Measurements from ENCODE around the gene COMP.

COMP gene

DNA sequence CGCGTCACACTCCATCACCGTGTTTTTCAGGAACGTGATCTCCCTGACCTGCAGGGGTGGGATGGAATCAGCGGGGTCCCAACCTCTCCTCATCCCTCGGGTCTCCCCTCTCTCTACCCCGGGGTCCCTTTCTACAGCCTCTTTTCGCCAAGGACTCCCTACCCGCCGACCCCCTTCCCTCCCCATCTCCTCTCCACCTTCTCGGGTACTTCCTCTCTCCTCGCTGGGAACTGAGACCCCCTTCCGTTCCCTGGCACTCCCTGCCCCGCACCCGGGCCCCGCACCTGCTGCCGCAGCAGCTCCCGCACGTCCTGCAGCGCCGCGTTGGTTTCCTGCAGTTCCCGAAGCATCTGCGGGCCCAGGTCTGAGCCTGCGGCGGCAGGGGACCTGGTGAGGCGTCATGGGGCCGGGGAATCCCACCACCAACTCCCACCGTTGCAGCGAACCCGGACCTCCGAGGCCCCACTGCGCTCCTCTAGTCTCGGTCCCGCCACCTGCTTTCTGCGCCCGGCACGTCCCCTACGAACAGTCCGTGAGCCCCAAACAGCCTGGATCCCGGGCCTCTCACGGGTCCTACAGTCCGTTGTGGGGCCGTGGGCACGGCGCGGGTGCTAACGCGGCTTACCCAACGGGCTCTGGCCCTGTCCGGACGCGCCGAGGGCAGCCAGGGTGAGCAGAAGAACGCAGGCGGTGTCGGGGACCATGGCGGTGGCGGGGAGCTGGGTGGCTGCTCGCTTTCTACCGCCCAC is at the start of gene COMP:
TSS of gene COMP (minus strand) at position 740 of the 749 bp plus-strand sequence. CDS start at position 704, 36 bp downstream.
- H3K27me3 ChIP-seq (ENCODE audit: control insufficient read depth, insufficient read depth, low read length): peaks cover 73% of the 10 kb centered on the region
- DNase-seq (ENCODE audit: low read depth, low spot score): no peak
- H3K4me1 ChIP-seq (ENCODE audit: control insufficient read depth, insufficient read depth, low read length): peaks cover 12% of the 10 kb centered on the region
- no peak within 1 kb of the TSS for H3K27ac ChIP-seq (ENCODE audit: low read length)
- no peaks in the 10 kb centered on the region for H3K9me3 ChIP-seq (ENCODE audit: control insufficient read depth, insufficient read depth, low read length)
- peak within 1 kb of the TSS; percentile 18; the same call in 1 of the 2 replicates for H3K4me3 ChIP-seq (ENCODE audit: low read length)
- no CpG with 5 or more reads among the region's 61 CpGs for whole genome bisulfite sequencing (ENCODE audit: insufficient coverage, insufficient read length)
- H3K36me3 ChIP-seq (ENCODE audit: control insufficient read depth, insufficient read depth, low read length): no peaks in the 10 kb centered on the region; the same call in 1 of the 2 replicates

DNA sequence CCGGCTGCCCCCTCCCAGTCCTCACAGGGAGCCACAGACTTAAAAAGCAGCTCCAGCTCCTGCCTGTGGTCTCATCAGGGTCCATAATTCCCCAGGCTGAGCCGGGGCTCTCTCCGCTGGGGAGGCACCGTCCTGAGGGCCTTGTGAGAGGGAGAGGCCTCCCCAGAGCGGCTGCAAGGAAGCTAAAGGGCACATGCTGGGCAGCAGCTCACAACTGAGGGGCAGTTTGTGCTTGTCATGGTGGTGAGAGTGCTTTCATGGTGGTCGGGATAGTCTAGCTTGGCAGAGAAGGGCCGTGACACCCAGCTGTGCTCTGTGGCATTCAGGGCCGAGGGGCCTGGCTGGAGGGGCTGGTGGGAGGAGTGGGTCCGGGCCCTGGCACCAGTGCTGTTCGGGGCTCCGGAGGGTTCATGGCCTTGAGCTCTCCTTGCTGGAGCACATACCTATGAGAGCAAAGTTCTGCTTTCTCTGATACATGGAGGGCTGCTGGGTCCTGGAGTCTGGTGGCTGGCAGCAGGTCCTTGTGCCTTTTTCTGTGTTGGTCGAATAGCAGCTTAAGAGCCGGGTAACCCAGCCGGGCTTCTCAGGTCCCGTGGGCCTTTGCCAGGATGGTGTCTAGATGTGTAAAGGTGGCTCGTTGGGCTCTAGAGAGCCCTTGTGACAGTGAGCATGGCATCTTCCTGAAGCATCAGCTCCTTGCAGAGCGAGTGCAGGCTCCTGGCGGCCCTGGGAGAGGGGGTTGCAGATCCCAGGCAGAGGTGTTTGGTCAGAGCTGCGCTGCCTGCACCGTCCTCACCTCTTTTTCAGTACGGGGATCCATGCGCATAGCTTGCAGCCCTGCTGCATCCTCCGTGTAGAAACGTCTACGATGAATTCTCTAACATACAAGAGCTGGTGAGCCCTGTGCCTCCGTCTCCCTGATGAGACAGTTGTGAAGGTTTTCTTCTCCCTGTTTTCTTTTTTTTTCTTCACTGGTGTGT is 49.5 kb upstream of the COMP start:
- Histone ChIP-seq H3K27me3 (ENCODE audit: control insufficient read depth, insufficient read depth, low read length) (no peaks in the 10 kb centered on the region), H3K4me1 (ENCODE audit: control insufficient read depth, insufficient read depth, low read length) (peaks cover 5% of the 10 kb centered on the region), H3K27ac (ENCODE audit: low read length) (no peak overlapping the region), H3K4me3 (ENCODE audit: low read length) (no peak overlapping the region), H3K36me3 (ENCODE audit: control insufficient read depth, insufficient read depth, low read length) (no peaks in the 10 kb centered on the region), H3K9me3 (ENCODE audit: control insufficient read depth, insufficient read depth, low read length) (no peaks in the 10 kb centered on the region)
- no peak for DNase-seq (ENCODE audit: low read depth, low spot score)
- no CpG with 5 or more reads among the region's 26 CpGs for WGBS (ENCODE audit: insufficient coverage, insufficient read length)

DNA sequence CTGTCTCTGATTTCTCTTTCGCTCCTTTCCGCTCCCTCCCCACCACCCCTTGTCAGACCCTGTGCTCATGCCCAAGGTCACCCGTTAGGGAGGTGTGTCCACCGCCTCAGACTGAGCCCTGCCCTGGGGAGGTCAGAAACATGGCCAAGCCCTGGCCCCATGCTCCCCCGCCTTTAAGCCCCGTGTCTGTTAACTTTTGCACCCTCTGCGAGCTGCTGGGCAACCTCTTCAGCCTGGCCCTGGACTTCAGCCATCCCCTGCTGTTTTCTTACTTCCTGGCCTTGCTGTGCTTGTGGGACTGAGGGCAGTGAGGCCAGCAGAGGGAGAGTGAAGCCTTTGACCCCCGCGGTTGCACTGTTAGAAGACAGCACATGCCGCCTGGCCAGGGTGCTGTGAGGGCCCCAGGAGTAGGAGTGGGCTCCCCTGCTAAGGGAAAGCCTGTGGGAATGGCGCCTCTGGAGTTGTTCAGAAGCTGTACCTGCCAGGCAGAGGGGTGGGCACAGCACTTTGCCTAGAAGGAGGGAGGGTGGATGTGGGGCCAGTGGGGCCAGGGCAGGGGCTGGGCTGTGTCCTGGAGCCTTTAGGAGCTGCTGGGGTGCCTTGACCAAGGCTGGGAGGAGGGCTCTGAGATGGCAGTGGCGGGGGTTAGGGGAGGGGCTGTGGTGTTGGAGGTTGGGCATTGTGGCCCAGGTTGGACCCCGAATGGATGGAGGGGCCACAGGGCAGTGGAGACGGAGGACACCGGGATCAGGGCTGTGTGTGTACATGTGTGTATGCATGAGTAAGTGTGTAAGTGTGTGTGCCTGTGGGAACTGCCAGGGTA is 48.6 kb upstream of the COMP start:
- WGBS (ENCODE audit: insufficient coverage, insufficient read length): no CpG with 5 or more reads among the region's 15 CpGs
- H3K36me3 ChIP-seq (ENCODE audit: control insufficient read depth, insufficient read depth, low read length): no peaks in the 10 kb centered on the region
- no peaks in the 10 kb centered on the region for H3K9me3 ChIP-seq (ENCODE audit: control insufficient read depth, insufficient read depth, low read length)
- DNase-seq (ENCODE audit: low read depth, low spot score): no peak
- H3K4me1 ChIP-seq (ENCODE audit: control insufficient read depth, insufficient read depth, low read length): peaks cover 5% of the 10 kb centered on the region
- H3K27me3 ChIP-seq (ENCODE audit: control insufficient read depth, insufficient read depth, low read length): no peaks in the 10 kb centered on the region
- no peak overlapping the region for H3K27ac ChIP-seq (ENCODE audit: low read length)
- H3K4me3 ChIP-seq (ENCODE audit: low read length): no peak overlapping the region

DNA sequence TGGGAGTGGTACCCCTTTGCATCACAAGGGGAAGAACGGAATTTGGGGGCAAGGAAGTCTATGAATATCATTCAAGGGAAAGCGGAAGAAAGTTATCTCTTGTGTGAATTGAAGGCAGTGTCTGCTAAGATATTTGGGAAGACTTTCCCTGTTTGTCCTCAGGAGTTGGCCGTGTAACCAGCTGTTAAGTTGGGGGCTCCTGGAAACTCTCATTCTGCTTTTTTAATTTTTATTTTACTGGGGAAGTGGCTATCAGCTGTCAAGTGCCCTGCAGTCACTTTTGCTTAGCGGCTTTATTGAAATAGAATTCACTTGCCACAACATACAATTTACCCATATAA is 43.5 kb upstream of the COMP start:
- Histone ChIP-seq H3K4me3 (ENCODE audit: low read length) (no peak overlapping the region), H3K9me3 (ENCODE audit: control insufficient read depth, insufficient read depth, low read length) (no peaks in the 10 kb centered on the region), H3K27ac (ENCODE audit: low read length) (no peak overlapping the region), H3K4me1 (ENCODE audit: control insufficient read depth, insufficient read depth, low read length) (peaks cover 6% of the 10 kb centered on the region), H3K27me3 (ENCODE audit: control insufficient read depth, insufficient read depth, low read length) (no peaks in the 10 kb centered on the region), H3K36me3 (ENCODE audit: control insufficient read depth, insufficient read depth, low read length) (no peaks in the 10 kb centered on the region)
- WGBS (ENCODE audit: insufficient coverage, insufficient read length): no CpG with 5 or more reads among the region's 4 CpGs
- no peak for DNase-seq (ENCODE audit: low read depth, low spot score)

DNA sequence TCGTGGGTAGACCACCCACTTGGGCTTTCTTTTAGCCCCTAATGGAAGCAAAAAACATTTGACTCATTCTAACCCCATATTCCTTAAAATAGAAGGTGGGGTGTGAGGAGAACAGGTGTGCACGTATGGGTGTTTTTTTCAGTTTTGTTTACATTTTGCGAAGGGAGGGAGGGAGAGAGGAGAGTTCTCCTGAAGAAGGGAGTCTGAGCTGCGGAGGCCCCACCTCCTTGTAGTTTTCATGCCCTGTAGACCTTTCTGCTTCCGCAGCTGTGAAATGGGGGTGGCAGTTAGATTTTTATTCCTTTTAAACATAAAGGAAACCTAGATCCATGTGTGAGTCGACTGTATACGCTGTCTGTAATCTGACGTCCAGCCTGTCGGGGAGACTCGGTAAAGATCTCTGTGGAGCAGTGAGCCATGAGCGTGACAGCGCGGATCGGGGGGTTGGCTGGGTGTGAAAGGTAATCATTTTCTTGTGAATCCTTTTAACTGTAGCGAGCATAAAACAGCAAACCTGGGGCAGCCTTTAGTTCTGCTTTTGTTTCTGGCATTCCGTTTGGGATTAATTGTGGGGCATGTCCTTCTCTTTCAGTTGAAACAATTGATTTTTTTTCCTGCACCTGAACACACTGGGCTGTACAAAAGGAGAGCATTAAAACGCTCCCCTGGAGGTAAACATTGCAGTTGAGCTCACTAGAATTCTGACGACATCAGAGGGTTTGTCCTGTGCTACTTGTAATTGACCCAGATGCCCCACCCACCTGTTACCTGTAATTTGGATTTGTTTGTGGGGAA is 42.9 kb upstream of the COMP start:
- WGBS (ENCODE audit: insufficient coverage, insufficient read length): no CpG with 5 or more reads among the region's 18 CpGs
- DNase-seq (ENCODE audit: low read depth, low spot score): no peak
- Histone ChIP-seq H3K4me1 (ENCODE audit: control insufficient read depth, insufficient read depth, low read length) (peaks cover 4% of the 10 kb centered on the region; the same call in 1 of the 2 replicates), H3K27ac (ENCODE audit: low read length) (no peak overlapping the region), H3K9me3 (ENCODE audit: control insufficient read depth, insufficient read depth, low read length) (no peaks in the 10 kb centered on the region), H3K27me3 (ENCODE audit: control insufficient read depth, insufficient read depth, low read length) (no peaks in the 10 kb centered on the region), H3K36me3 (ENCODE audit: control insufficient read depth, insufficient read depth, low read length) (no peaks in the 10 kb centered on the region), H3K4me3 (ENCODE audit: low read length) (no peak overlapping the region)

DNA sequence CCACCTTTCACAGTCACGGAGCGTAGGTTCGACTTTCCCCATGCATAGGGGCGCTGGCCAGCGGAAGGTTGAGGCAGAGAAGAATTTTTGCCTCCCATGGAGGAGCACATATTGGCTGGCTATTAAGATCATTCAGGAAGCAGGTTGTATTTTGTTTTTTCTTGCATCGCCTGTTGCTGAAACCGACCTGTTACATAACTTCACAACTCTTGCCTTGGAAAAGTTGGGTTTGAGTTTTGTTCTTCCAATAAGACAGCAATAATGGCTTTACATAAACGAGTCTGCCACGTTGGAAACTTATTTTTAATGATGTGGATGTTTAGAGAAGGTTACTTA is 42.0 kb upstream of the COMP start:
- no peak for DNase-seq (ENCODE audit: low read depth, low spot score)
- no CpG with 5 or more reads among the region's 9 CpGs for WGBS (ENCODE audit: insufficient coverage, insufficient read length)
- Histone ChIP-seq H3K27me3 (ENCODE audit: control insufficient read depth, insufficient read depth, low read length) (no peaks in the 10 kb centered on the region), H3K4me3 (ENCODE audit: low read length) (peak overlapping the region; percentile 92; the same call in 1 of the 2 replicates), H3K36me3 (ENCODE audit: control insufficient read depth, insufficient read depth, low read length) (no peaks in the 10 kb centered on the region), H3K27ac (ENCODE audit: low read length) (no peak overlapping the region), H3K9me3 (ENCODE audit: control insufficient read depth, insufficient read depth, low read length) (no peaks in the 10 kb centered on the region), H3K4me1 (ENCODE audit: control insufficient read depth, insufficient read depth, low read length) (peaks cover 4% of the 10 kb centered on the region; the same call in 1 of the 2 replicates)

DNA sequence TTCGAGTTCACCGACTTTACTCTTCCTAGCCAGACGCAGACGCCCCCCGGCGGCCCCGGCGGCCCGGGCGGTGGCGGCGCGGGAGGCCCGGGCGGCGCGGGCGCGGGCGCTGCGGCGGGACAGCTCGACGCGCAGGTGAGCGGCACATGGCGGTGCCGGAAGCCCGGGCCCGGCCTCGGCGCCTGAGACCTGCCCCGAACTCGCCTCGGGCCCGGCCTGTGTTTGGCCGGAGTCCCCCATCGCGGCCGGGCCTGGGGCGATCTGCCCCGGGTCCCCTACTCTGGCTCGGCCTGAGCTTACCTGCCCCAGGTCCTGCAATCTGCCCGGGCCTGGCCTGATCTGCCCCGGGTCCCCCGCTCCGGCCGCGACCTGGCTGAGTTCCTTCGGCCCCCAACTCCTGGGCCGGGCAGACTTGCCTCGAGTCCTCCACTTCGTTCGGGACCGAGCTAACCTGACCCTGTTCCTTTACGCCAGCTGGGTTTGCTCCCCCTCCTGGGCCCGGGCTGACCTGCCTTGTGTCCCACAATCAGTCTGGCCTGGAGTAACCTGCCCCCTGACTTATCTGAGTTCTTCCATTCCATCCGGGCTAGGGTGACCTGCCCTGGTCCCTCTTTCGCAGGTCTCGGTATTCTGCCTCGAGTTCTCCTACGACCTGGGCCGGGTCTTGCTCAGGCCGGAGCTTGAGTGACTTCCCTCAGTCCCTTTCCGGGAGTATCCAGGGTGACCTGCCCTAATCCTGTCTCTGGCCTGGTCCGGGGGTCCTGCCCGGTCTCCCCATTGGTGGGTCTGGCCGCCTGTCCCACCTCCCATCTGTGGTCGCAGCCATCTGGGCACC is 41.4 kb upstream of the COMP start:
- no peaks in the 10 kb centered on the region for H3K27me3 ChIP-seq (ENCODE audit: control insufficient read depth, insufficient read depth, low read length)
- peak overlapping the region; percentile 92 for H3K4me3 ChIP-seq (ENCODE audit: low read length)
- WGBS (ENCODE audit: insufficient coverage, insufficient read length): no CpG with 5 or more reads among the region's 69 CpGs
- H3K27ac ChIP-seq (ENCODE audit: low read length): no peak overlapping the region
- H3K9me3 ChIP-seq (ENCODE audit: control insufficient read depth, insufficient read depth, low read length): no peaks in the 10 kb centered on the region
- peaks cover 4% of the 10 kb centered on the region; the same call in 1 of the 2 replicates for H3K4me1 ChIP-seq (ENCODE audit: control insufficient read depth, insufficient read depth, low read length)
- no peak for DNase-seq (ENCODE audit: low read depth, low spot score)
- H3K36me3 ChIP-seq (ENCODE audit: control insufficient read depth, insufficient read depth, low read length): no peaks in the 10 kb centered on the region

DNA sequence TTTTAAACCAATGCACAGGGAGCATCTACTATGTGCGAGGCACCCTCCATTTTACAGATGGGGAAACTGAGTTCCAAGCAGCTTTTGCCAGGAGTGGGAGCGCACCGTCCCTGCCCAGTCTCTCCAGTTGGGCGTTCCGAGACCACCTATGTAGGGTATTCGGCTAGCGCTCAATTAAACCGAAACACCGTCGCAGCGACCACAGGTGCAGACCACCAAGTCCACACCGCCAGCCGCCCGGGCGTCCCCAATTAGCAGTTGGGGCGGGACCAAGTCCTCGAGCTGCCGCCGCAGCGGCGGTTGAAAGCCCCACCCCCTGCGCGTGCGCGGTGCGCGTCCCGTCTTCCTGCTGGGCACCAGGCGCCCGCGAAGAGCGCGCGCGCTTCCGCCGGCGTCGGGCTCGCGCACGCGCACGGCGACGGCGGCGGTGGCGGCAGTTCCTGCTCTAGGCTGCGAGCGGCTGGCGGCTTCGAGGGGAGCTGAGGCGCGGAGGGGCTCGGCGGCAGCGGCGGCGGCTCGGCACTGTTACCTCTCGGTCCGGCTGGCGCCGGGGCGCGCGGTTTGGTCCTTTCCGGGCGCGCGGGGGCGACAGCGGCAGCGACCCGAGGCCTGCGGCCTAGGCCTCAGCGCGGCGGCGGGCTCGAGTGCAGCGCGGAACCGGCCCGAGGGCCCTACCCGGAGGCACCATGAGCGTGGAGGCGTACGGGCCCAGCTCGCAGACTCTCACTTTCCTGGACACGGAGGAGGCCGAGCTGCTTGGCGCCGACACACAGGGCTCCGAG is 40.6 kb upstream of the COMP start, which contains the start of gene UPF1:
TSS of gene UPF1 (plus strand) at position 436 of the 782 bp plus-strand sequence. CDS start at position 687, 251 bp downstream.
- Histone ChIP-seq H3K36me3 (ENCODE audit: control insufficient read depth, insufficient read depth, low read length) (no peaks in the 10 kb centered on the region), H3K27me3 (ENCODE audit: control insufficient read depth, insufficient read depth, low read length) (no peaks in the 10 kb centered on the region), H3K27ac (ENCODE audit: low read length) (no peak within 1 kb of the TSS), H3K4me3 (ENCODE audit: low read length) (peak within 1 kb of the TSS; percentile 92), H3K9me3 (ENCODE audit: control insufficient read depth, insufficient read depth, low read length) (no peaks in the 10 kb centered on the region), H3K4me1 (ENCODE audit: control insufficient read depth, insufficient read depth, low read length) (peaks cover 4% of the 10 kb centered on the region; the same call in 1 of the 2 replicates)
- WGBS (ENCODE audit: insufficient coverage, insufficient read length): no CpG with 5 or more reads among the region's 96 CpGs
- DNase-seq (ENCODE audit: low read depth, low spot score): peak; percentile 63
